ENCODE results near the gene MACROD2.

Gene MACROD2

GRCh38 chr20:16035576-16035975 is 2040.3 kb downstream of the MACROD2 start:
- no peak for TF ChIP-seq CTCF (IDR thresholded peaks at IDR 0.05; ENCODE audit: low read depth, low read length)
- DNase-seq (ENCODE audit: extremely low read depth, low read depth): no peak

- TF ChIP-seq CTCF (IDR thresholded peaks at IDR 0.05; ENCODE audit: low read depth, low read length): no peak
- DNase-seq (ENCODE audit: extremely low read depth, low read depth): no peak
Observed at GRCh38 chr20:16036331-16036730, 2041.0 kb downstream of the MACROD2 start.

- no peak for TF ChIP-seq CTCF (IDR thresholded peaks at IDR 0.05; ENCODE audit: low read depth, low read length)
Observed at GRCh38 chr20:16040742-16041141, 2045.4 kb downstream of the MACROD2 start.

GRCh38 chr20:16042731-16043130 is 2047.4 kb downstream of the MACROD2 start:
- DNase-seq (ENCODE audit: extremely low read depth, low read depth): no peak
- no peak for TF ChIP-seq CTCF (IDR thresholded peaks at IDR 0.05; ENCODE audit: low read depth, low read length)

More at GRCh38 chr20:16040742-16041141, 2045.4 kb downstream of the MACROD2 start:
- DNase-seq (ENCODE audit: extremely low read depth, low read depth): no peak

GRCh38 chr20:16043931-16044330 is 2048.6 kb downstream of the MACROD2 start:
- TF ChIP-seq CTCF (IDR thresholded peaks at IDR 0.05; ENCODE audit: low read depth, low read length): no peak
- no peak for DNase-seq (ENCODE audit: extremely low read depth, low read depth)

- no peak for TF ChIP-seq CTCF (IDR thresholded peaks at IDR 0.05; ENCODE audit: low read depth, low read length)
- DNase-seq (ENCODE audit: extremely low read depth, low read depth): no peak
Observed at GRCh38 chr20:16048876-16049275, 2053.6 kb downstream of the MACROD2 start.

GRCh38 chr20:16049529-16050093 is 2054.3 kb downstream of the MACROD2 start:
- TF ChIP-seq CTCF (IDR thresholded peaks at IDR 0.05; ENCODE audit: low read depth, low read length): no peak
- DNase-seq (ENCODE audit: extremely low read depth, low read depth): no peak

Measured in AG09319 (cell line).